ENCODE data around the gene CPSF7. TPM values are rescaled to one million over a fixed set of nuclear protein-coding genes. Genes with fewer than 3 reads are reported as not detected.

Gene CPSF7
- total RNA-seq, 4 donors from 2014 or later = 43.6 to 65.1 (median 53.7) TPM

GRCh38 chr11:61425367-61426131 is 4.2 kb downstream of the CPSF7 start:
- Histone ChIP-seq H3K27ac (no peak overlapping the region), H3K9me3 (no peaks in the 10 kb centered on the region), H3K4me3 (no peak overlapping the region), H3K36me3 (peaks cover 0 to 63% (median 20%) of the 10 kb centered on the region in 4 donors), H3K27me3 (no peaks in the 10 kb centered on the region), H3K4me1 (peaks cover 8 to 22% (median 14%) of the 10 kb centered on the region in 4 donors)
- intact Hi-C loops (cut with DNase I; ENCODE audit: low total_unique reads) (no loop called here), in situ Hi-C loops (cut with MboI; ENCODE audit: low pct_ligation_motif_present in 1 of 4, low pct_unique_long_range_greater_than_20kb in 1 of 4, low sequenced_read_pairs in 3 of 4) (no loop called here)
- no peak for DNase-seq
- TF ChIP-seq POLR2AphosphoS5 (IDR thresholded peaks at IDR 0.05) = no peak
- TF ChIP-seq EP300 (IDR thresholded peaks at IDR 0.05; ENCODE audit: low read depth) = no peak
- TF ChIP-seq POLR2A (IDR thresholded peaks at IDR 0.05) = no peak
- no peak for TF ChIP-seq CTCF (IDR thresholded peaks at IDR 0.05)
- WGBS, 2 donors (ENCODE audit: low coverage in 1 of 2) = 84 to 86% methylated on average over 1 of the region's 1 CpG

GRCh38 chr11:61422226-61422625 is 7.5 kb downstream of the CPSF7 start:
- no peak overlapping the region for H3K4me3 ChIP-seq
- in situ Hi-C loops (cut with MboI; ENCODE audit: low pct_ligation_motif_present in 1 of 4, low pct_unique_long_range_greater_than_20kb in 1 of 4, low sequenced_read_pairs in 3 of 4) = no loop called here
- no peak for DNase-seq
- H3K27me3 ChIP-seq = no peaks in the 10 kb centered on the region
- intact Hi-C loops (cut with DNase I; ENCODE audit: low total_unique reads) = no loop called here
- peaks cover 0 to 77% (median 34%) of the 10 kb centered on the region in 4 donors for H3K36me3 ChIP-seq
- 93% methylated on average over 2 to 3 of the region's 3 CpGs for WGBS, 2 donors (ENCODE audit: low coverage in 1 of 2)
- peaks cover 0 to 13% (median 0%) of the 10 kb centered on the region in 4 donors for H3K4me1 ChIP-seq
- H3K27ac ChIP-seq = no peak overlapping the region
- TF ChIP-seq CTCF (IDR thresholded peaks at IDR 0.05) (no peak), POLR2A (IDR thresholded peaks at IDR 0.05) (no peak), EP300 (IDR thresholded peaks at IDR 0.05; ENCODE audit: low read depth) (no peak), POLR2AphosphoS5 (IDR thresholded peaks at IDR 0.05) (no peak)
- no peaks in the 10 kb centered on the region for H3K9me3 ChIP-seq

- intact Hi-C loops (cut with DNase I; ENCODE audit: low total_unique reads) (no loop called here), in situ Hi-C loops (cut with MboI; ENCODE audit: low pct_ligation_motif_present in 1 of 4, low pct_unique_long_range_greater_than_20kb in 1 of 4, low sequenced_read_pairs in 3 of 4) (no loop called here)
- no peak for TF ChIP-seq POLR2A (IDR thresholded peaks at IDR 0.05)
- TF ChIP-seq POLR2AphosphoS5 (IDR thresholded peaks at IDR 0.05) = no peak
- no peak for TF ChIP-seq CTCF (IDR thresholded peaks at IDR 0.05)
- no peak for TF ChIP-seq EP300 (IDR thresholded peaks at IDR 0.05; ENCODE audit: low read depth)
- Histone ChIP-seq H3K4me3 (no peak overlapping the region), H3K27me3 (no peaks in the 10 kb centered on the region), H3K27ac (no peak overlapping the region), H3K9me3 (no peaks in the 10 kb centered on the region), H3K4me1 (peaks cover 0 to 2% (median 0%) of the 10 kb centered on the region in 4 donors), H3K36me3 (peaks cover 0 to 80% (median 38%) of the 10 kb centered on the region in 4 donors)
- no peak for DNase-seq
These were observed 11.6 kb downstream of the CPSF7 start for GRCh38 chr11:61418136-61418535.

- Histone ChIP-seq H3K36me3 (peaks cover 0 to 85% (median 40%) of the 10 kb centered on the region in 4 donors), H3K27ac (no peak overlapping the region), H3K9me3 (no peaks in the 10 kb centered on the region), H3K4me3 (no peak overlapping the region), H3K27me3 (no peaks in the 10 kb centered on the region), H3K4me1 (peaks cover 0 to 2% (median 0%) of the 10 kb centered on the region in 4 donors)
- 59 to 68% methylated on average over 2 of the region's 2 CpGs for WGBS, 2 donors (ENCODE audit: low coverage in 1 of 2)
- no peak for DNase-seq
- TF ChIP-seq CTCF (IDR thresholded peaks at IDR 0.05) (no peak), POLR2A (IDR thresholded peaks at IDR 0.05) (no peak), POLR2AphosphoS5 (IDR thresholded peaks at IDR 0.05) (no peak), EP300 (IDR thresholded peaks at IDR 0.05; ENCODE audit: low read depth) (no peak)
- intact Hi-C loops (cut with DNase I; ENCODE audit: low total_unique reads) (no loop called here), in situ Hi-C loops (cut with MboI; ENCODE audit: low pct_ligation_motif_present in 1 of 4, low pct_unique_long_range_greater_than_20kb in 1 of 4, low sequenced_read_pairs in 3 of 4) (no loop called here)
These were observed 12.1 kb downstream of the CPSF7 start for GRCh38 chr11:61417670-61418069.

Data from transverse colon (tissue), 4 donors.